ENCODE measurements around the gene CPAMD8.

GRCh38 chr19:16927883-16928282 lies 98.7 kb downstream of the CPAMD8 start:
- TF ChIP-seq SUZ12 (IDR thresholded peaks at IDR 0.05; ENCODE audit: extremely low read depth, insufficient read depth, insufficient read length) = no peak
- no peak for TF ChIP-seq YY1 (IDR thresholded peaks at IDR 0.05; ENCODE audit: insufficient read depth, insufficient read length)
- no peak for TF ChIP-seq ZNF274 (IDR thresholded peaks at IDR 0.05; ENCODE audit: low read depth, low read length)
